Astrocyte (in vitro differentiated cells and primary cell): ENCODE measurements around the gene KIF1B. TPM values are rescaled to one million over a fixed set of nuclear protein-coding genes. Genes with fewer than 3 reads are reported as not detected.

Source experiments
- DNase-seq: peaks from one replicate; pipeline ENCODE4 v3.0.0-alpha.2; 2010; ENCODE audit warnings: low read depth
- FAIRE-seq: peaks from 2 replicates; lab custom pipeline; 2011; peaks lifted over from hg19 to GRCh38; lab: Jason Lieb, UNC
- H2AFZ ChIP-seq: 2 replicates; pipeline ENCODE4 v1.6.0; 2012; ENCODE audit warnings: low read depth, low read length, inconsistent platforms
- H3K27ac ChIP-seq: 2 replicates; pipeline ENCODE4 v1.5.1; 2011; ENCODE audit warnings: low read depth, low read length, inconsistent platforms
- H3K27me3 ChIP-seq: 2 replicates; pipeline ENCODE4 v1.6.0; 2011; ENCODE audit warnings: low read length, inconsistent platforms; ENCODE audit not compliant: insufficient read depth
- H3K36me3 ChIP-seq: 2 replicates; pipeline ENCODE4 v1.5.1; 2011; ENCODE audit warnings: low read length, inconsistent platforms; ENCODE audit not compliant: insufficient read depth
- H3K4me1 ChIP-seq: 2 replicates; pipeline ENCODE4 v1.5.1; 2011; ENCODE audit warnings: low read length, inconsistent platforms; ENCODE audit not compliant: insufficient read depth
- H3K4me2 ChIP-seq: 2 replicates; pipeline ENCODE4 v1.6.0; 2012; ENCODE audit warnings: low read length, inconsistent platforms
- H3K4me3 ChIP-seq: 2 replicates; pipeline ENCODE4 v1.5.1; 2011; ENCODE audit warnings: low read depth, mild to moderate bottlenecking, low read length, inconsistent platforms; ENCODE audit not compliant: insufficient read depth
- H3K79me2 ChIP-seq: 2 replicates; pipeline ENCODE4 v1.6.0; 2012; ENCODE audit warnings: mild to moderate bottlenecking, low read length, inconsistent platforms; ENCODE audit not compliant: insufficient read depth
- H3K9ac ChIP-seq: 2 replicates; pipeline ENCODE4 v1.6.0; 2012; ENCODE audit warnings: mild to moderate bottlenecking, low read length, inconsistent platforms
- H3K9me3 ChIP-seq: 2 replicates; pipeline ENCODE4 v1.5.1; 2012; ENCODE audit warnings: low read depth, mild to moderate bottlenecking, low read length, inconsistent platforms; ENCODE audit not compliant: insufficient read depth
- H4K20me1 ChIP-seq: 2 replicates; pipeline ENCODE4 v1.6.0; 2012; ENCODE audit warnings: low read length, inconsistent platforms; ENCODE audit not compliant: insufficient read depth
- H3K27ac Mint-ChIP-seq: one replicate; pipeline ENCODE4 v1.8.0; 2021; ENCODE audit warnings: mild to moderate bottlenecking, mixed read lengths; ENCODE audit not compliant: unreplicated experiment
- H3K27me3 Mint-ChIP-seq: one replicate; pipeline ENCODE4 v1.8.0; 2021; ENCODE audit warnings: low read depth, mixed read lengths; ENCODE audit not compliant: unreplicated experiment
- H3K36me3 Mint-ChIP-seq: one replicate; pipeline ENCODE4 v1.8.0; 2021; ENCODE audit warnings: low read depth, mixed read lengths; ENCODE audit not compliant: unreplicated experiment
- H3K4me1 Mint-ChIP-seq: one replicate; pipeline ENCODE4 v1.8.0; 2021; ENCODE audit warnings: low read depth, mixed read lengths; ENCODE audit not compliant: unreplicated experiment
- H3K4me3 Mint-ChIP-seq: one replicate; pipeline ENCODE4 v1.8.0; 2021; ENCODE audit warnings: mild to moderate bottlenecking, moderate library complexity, mixed read lengths; ENCODE audit not compliant: unreplicated experiment
- H3K9me3 Mint-ChIP-seq: one replicate; pipeline ENCODE4 v1.8.0; 2021; ENCODE audit warnings: mild to moderate bottlenecking, mixed read lengths; ENCODE audit not compliant: unreplicated experiment
- EZH2 ChIP-seq: IDR thresholded peaks from 2 replicates; pipeline ENCODE4 v1.6.1; 2012; ENCODE audit warnings: mild to moderate bottlenecking, low read length, inconsistent platforms; ENCODE audit not compliant: insufficient read depth
- total RNA-seq: library from RNA; stranded (reverse); gene quantifications from 2 replicates; pipeline ENCODE4 v1.2.1, GENCODE V29; 2021
- TF ChIP-seq, protein P1 (sequence below): IDR thresholded peaks from 2 replicates; pipeline ENCODE4 v1.5.1; 2011; ENCODE audit warnings: low read depth, mild to moderate bottlenecking, inconsistent platforms, low read length, moderate library complexity; ENCODE audit not compliant: insufficient read depth

KIF1B gene
- total RNA-seq, 1 donor from 2014 or later, result 75.9 TPM

DNA sequence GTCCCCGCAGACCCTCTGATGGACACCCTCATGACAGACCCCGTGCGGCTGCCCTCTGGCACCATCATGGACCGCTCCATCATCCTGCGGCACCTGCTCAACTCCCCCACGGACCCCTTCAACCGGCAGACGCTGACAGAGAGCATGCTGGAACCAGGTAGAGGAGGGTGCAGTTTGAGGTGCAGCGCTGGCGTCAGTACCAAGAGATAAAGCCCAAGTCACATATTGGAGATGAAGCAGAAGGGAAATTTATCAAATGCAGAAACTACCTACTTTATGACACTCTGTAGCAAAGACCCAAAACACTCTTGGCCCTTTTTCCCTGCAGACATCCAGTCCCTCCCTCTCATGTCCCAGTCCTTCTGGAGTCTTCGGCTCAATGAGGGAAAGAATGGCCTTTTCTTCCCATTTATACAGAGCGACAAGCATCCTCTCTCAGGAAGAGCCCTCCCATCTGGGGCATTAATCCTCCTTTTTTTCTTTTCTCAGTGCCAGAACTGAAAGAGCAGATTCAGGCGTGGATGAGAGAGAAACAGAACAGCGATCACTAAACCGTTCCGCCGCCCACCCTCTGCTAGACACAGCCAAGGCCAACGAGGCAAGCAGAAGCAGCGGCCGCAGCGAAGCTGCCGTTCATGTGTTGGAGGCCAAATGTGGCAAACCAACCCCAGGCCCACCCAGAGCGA lies 30.8 kb upstream of the KIF1B start:
- H3K4me1 ChIP-seq, result peaks cover 7% of the 10 kb centered on the region
- FAIRE-seq, result no peak
- Mint-ChIP-seq H3K27me3 (no peaks in the 10 kb centered on the region), H3K4me1 (peaks cover 9% of the 10 kb centered on the region), H3K36me3 (peaks cover 25% of the 10 kb centered on the region), H3K4me3 (no peak overlapping the region), H3K9me3 (no peaks in the 10 kb centered on the region), H3K27ac (peak overlapping the region; percentile 27)
- H2AFZ ChIP-seq, result peak overlapping the region; percentile 23
- no peak overlapping the region for H3K9ac ChIP-seq
- H3K36me3 ChIP-seq, result peaks cover 22% of the 10 kb centered on the region
- H3K27me3 ChIP-seq, result no peaks in the 10 kb centered on the region
- DNase-seq, result no peak
- TF ChIP-seq EZH2, result no peak
- TF ChIP-seq, protein P1, sequence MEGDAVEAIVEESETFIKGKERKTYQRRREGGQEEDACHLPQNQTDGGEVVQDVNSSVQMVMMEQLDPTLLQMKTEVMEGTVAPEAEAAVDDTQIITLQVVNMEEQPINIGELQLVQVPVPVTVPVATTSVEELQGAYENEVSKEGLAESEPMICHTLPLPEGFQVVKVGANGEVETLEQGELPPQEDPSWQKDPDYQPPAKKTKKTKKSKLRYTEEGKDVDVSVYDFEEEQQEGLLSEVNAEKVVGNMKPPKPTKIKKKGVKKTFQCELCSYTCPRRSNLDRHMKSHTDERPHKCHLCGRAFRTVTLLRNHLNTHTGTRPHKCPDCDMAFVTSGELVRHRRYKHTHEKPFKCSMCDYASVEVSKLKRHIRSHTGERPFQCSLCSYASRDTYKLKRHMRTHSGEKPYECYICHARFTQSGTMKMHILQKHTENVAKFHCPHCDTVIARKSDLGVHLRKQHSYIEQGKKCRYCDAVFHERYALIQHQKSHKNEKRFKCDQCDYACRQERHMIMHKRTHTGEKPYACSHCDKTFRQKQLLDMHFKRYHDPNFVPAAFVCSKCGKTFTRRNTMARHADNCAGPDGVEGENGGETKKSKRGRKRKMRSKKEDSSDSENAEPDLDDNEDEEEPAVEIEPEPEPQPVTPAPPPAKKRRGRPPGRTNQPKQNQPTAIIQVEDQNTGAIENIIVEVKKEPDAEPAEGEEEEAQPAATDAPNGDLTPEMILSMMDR, result no peak
- no peak overlapping the region for H3K4me3 ChIP-seq
- H3K79me2 ChIP-seq, result no peaks in the 10 kb centered on the region
- H3K27ac ChIP-seq, result no peak overlapping the region
- H3K4me2 ChIP-seq, result no peak overlapping the region
- no peaks in the 10 kb centered on the region for H3K9me3 ChIP-seq
- no peaks in the 10 kb centered on the region for H4K20me1 ChIP-seq

DNA sequence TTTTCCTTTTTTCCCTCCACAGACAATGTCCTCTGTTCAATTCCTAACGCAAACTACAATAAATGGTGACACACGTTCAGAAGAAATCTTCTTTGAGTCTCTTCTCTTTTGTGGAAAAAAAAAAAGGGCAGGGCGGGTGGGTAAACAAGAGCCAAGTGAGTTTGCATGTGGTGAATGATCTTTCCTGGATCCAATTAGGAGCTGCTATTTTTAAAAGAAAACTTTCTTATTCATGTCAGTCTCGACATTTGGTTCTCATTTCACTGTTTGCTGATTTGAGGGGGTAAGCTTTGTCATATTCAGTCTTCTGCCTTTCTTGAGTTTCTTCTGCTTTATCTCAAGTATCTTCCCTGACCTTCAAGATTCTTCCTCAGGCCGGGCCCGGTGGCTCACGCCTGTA lies 29.2 kb upstream of the KIF1B start:
- Mint-ChIP-seq H3K4me1 (peaks cover 9% of the 10 kb centered on the region), H3K36me3 (peaks cover 21% of the 10 kb centered on the region), H3K4me3 (no peak overlapping the region), H3K27ac (no peak overlapping the region), H3K27me3 (no peaks in the 10 kb centered on the region), H3K9me3 (no peaks in the 10 kb centered on the region)
- no peak overlapping the region for H3K9ac ChIP-seq
- H3K27ac ChIP-seq, result no peak overlapping the region
- peaks cover 7% of the 10 kb centered on the region for H3K4me1 ChIP-seq
- no peaks in the 10 kb centered on the region for H4K20me1 ChIP-seq
- no peaks in the 10 kb centered on the region for H3K79me2 ChIP-seq
- no peak overlapping the region for H2AFZ ChIP-seq
- H3K4me2 ChIP-seq, result no peak overlapping the region
- DNase-seq (no peak), FAIRE-seq (no peak)
- H3K4me3 ChIP-seq, result no peak overlapping the region
- H3K9me3 ChIP-seq, result no peaks in the 10 kb centered on the region
- H3K27me3 ChIP-seq, result no peaks in the 10 kb centered on the region
- H3K36me3 ChIP-seq, result peaks cover 14% of the 10 kb centered on the region
- TF ChIP-seq EZH2, result no peak
- TF ChIP-seq, protein P1, result no peak

DNA sequence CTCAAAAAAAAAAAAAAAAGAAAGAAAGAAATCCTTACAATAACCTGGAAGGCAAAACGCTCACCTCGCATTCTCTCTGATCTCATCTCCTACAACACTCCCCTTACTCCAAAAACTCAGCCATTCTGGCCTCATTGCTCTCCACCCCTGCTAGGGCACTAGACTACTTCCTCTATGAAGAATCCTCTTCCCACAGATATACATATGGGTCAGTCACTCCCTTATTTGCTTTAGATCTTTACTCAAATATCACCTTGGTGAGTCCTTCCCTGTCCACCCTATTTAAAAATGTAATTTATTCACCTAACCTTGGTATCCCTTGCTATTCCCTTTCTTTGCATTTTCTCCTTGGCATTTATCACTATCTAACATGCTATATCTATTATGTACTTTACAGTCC lies 24.6 kb upstream of the KIF1B start:
- DNase-seq (no peak), FAIRE-seq (no peak)
- no peak overlapping the region for H3K27ac Mint-ChIP-seq
- Histone ChIP-seq H3K4me1 (no peaks in the 10 kb centered on the region), H3K27ac (no peak overlapping the region), H3K9ac (no peak overlapping the region), H3K36me3 (peaks cover 3% of the 10 kb centered on the region), H3K4me2 (no peak overlapping the region), H3K9me3 (no peaks in the 10 kb centered on the region), H4K20me1 (no peaks in the 10 kb centered on the region), H3K27me3 (no peaks in the 10 kb centered on the region), H2AFZ (no peak overlapping the region), H3K79me2 (no peaks in the 10 kb centered on the region), H3K4me3 (no peak overlapping the region)
- TF ChIP-seq, protein P1, result no peak
- TF ChIP-seq EZH2, result no peak
- H3K27me3 Mint-ChIP-seq, result no peaks in the 10 kb centered on the region
- H3K36me3 Mint-ChIP-seq, result peaks cover 10% of the 10 kb centered on the region
- H3K4me1 Mint-ChIP-seq, result no peaks in the 10 kb centered on the region
- H3K9me3 Mint-ChIP-seq, result no peaks in the 10 kb centered on the region
- H3K4me3 Mint-ChIP-seq, result no peak overlapping the region
